Lung (tissue), 12 donors: ENCODE data around the gene C20orf204. TPM values are rescaled to one million over a fixed set of nuclear protein-coding genes. Genes with fewer than 3 reads are reported as not detected.

Source experiments
- ATAC-seq: fragments of 200-7000 bp; cut with Tn5 transposase; one replicate; pipeline ENCODE4 v1.9.1; 2020; ENCODE audit warnings: moderate number of reproducible peaks; ENCODE audit not compliant: insufficient read depth, low FRiP score
- DNase-seq, 3 donors: peaks; one replicate each; pipeline ENCODE4 v3.0.0-alpha.2; 2013 to 2017
- H3K27ac ChIP-seq, 2 donors: one replicate each; pipeline ENCODE4 v1.5.1; 2013; ENCODE audit warnings: mild to moderate bottlenecking in 2 of 2, moderate library complexity in 2 of 2, control low read depth in 1 of 2, inconsistent platforms in 1 of 2, low read depth in 1 of 2, low read length in 1 of 2
- H3K27me3 ChIP-seq, 3 donors: one replicate each; pipeline ENCODE4 v1.5.1; 2013; ENCODE audit warnings: low read length in 2 of 3; ENCODE audit not compliant: control insufficient read depth in 3 of 3, insufficient read depth in 3 of 3
- H3K36me3 ChIP-seq, 4 donors: one replicate each; pipeline ENCODE4 v1.5.1; 2013; ENCODE audit warnings: low read length in 4 of 4, mild to moderate bottlenecking in 1 of 4, moderate library complexity in 1 of 4; ENCODE audit not compliant: control insufficient read depth in 4 of 4, insufficient read depth in 4 of 4
- H3K4me1 ChIP-seq, 5 donors: one replicate each; pipeline ENCODE4 v1.5.1; 2013; ENCODE audit warnings: low read length in 5 of 5, mild to moderate bottlenecking in 2 of 5, moderate library complexity in 1 of 5; ENCODE audit not compliant: control insufficient read depth in 5 of 5, insufficient read depth in 5 of 5
- H3K4me3 ChIP-seq: one replicate; pipeline ENCODE4 v1.5.1; 2013; ENCODE audit warnings: mild to moderate bottlenecking, control low read depth, moderate library complexity
- H3K9ac ChIP-seq, 2 donors: one replicate each; pipeline ENCODE4 v1.5.1; 2013; ENCODE audit warnings: low read length in 2 of 2, control low read depth in 1 of 2; ENCODE audit not compliant: insufficient read depth in 1 of 2
- H3K9me3 ChIP-seq, 4 donors: one replicate each; pipeline ENCODE4 v1.5.1; 2013; ENCODE audit warnings: low read length in 3 of 4, mild to moderate bottlenecking in 1 of 4, moderate library complexity in 1 of 4; ENCODE audit not compliant: control insufficient read depth in 4 of 4, insufficient read depth in 3 of 4
- CTCF ChIP-seq: IDR thresholded peaks from 2 replicates; pipeline ENCODE4 v1.5.1; 2012; ENCODE audit warnings: mild to moderate bottlenecking; ENCODE audit errors: control extremely low read depth, extremely low read depth
- WGBS, 2 donors: extraction: QIAGEN DNeasy Blood & Tissue Kit; methylation state at CpG; one replicate each; pipeline ENCODE4 v1.1.7; 2013; 5-methylcytosine and 5-hydroxymethylcytosine counted together
- polyA plus RNA-seq, 2 donors: library from polyadenylated mRNA; stranded (reverse); fragments of 200-250 nt; gene quantifications; one replicate each; pipeline ENCODE4 v1.2.1, GENCODE V29; 2013
- total RNA-seq, 2 donors: library from RNA; depleted of rRNA in 1 of 2; stranded (reverse); fragments of >200 nt in 1 of 2; gene quantifications; one replicate each; pipeline ENCODE4 v1.2.1, GENCODE V29; 2014 to 2021
- donor health status: control.
- donor health status: control.
- donor health status: Bipolar disorder and iron deficiency.
- donor health status: healthy.
- donor health status: DM: yes; HTN: yes; CAD: no.

Gene C20orf204
- total and polyA plus RNA-seq, 4 donors, result 0.50 to 2.0 (median 0.98) TPM

- TF ChIP-seq CTCF, result no peak
- no peak overlapping the region for H3K9ac ChIP-seq
- H3K27me3 ChIP-seq, result no peaks in the 10 kb centered on the region
- 91 to 93% methylated on average over 15 of the region's 15 CpGs for WGBS, 2 donors
- H3K9me3 ChIP-seq, result peaks cover 0 to 2% (median 0%) of the 10 kb centered on the region in 4 donors
- H3K4me1 ChIP-seq, result no peaks in the 10 kb centered on the region
- no peak overlapping the region for H3K27ac ChIP-seq
- ATAC-seq (no peak), DNase-seq (no peak)
- H3K36me3 ChIP-seq, result peaks cover 35 to 73% (median 43%) of the 10 kb centered on the region in 4 donors
- H3K4me3 ChIP-seq, result no peak overlapping the region
Observed at GRCh38 chr20:64023361-64024140, 12.4 kb upstream of the C20orf204 start.

- no peak for ATAC-seq
- Histone ChIP-seq H3K27ac (no peak overlapping the region), H3K36me3 (peaks cover 28 to 74% (median 41%) of the 10 kb centered on the region in 4 donors), H3K4me1 (no peaks in the 10 kb centered on the region), H3K9ac (no peak overlapping the region), H3K4me3 (no peak overlapping the region), H3K9me3 (peaks cover 0 to 2% (median 0%) of the 10 kb centered on the region in 4 donors), H3K27me3 (no peaks in the 10 kb centered on the region)
- no peak for DNase-seq
- no peak for TF ChIP-seq CTCF
- WGBS, 2 donors, result 90 to 93% methylated on average over 17 of the region's 17 CpGs
Observed at GRCh38 chr20:64024141-64024990, 11.6 kb upstream of the C20orf204 start.

GRCh38 chr20:64025101-64025825 is 10.7 kb upstream of the C20orf204 start:
- no peak for TF ChIP-seq CTCF
- DNase-seq (no peak), ATAC-seq (no peak)
- Histone ChIP-seq H3K9ac (no peak overlapping the region), H3K4me1 (no peaks in the 10 kb centered on the region), H3K27ac (no peak overlapping the region), H3K36me3 (peaks cover 28 to 77% (median 42%) of the 10 kb centered on the region in 4 donors), H3K27me3 (no peaks in the 10 kb centered on the region), H3K9me3 (peaks cover 0 to 2% (median 0%) of the 10 kb centered on the region in 4 donors), H3K4me3 (no peak overlapping the region)
- 94 to 96% methylated on average over 18 of the region's 18 CpGs for WGBS, 2 donors
